ENCODE results near the gene ARPC1A. TPM values are rescaled to one million over a fixed set of nuclear protein-coding genes. Genes with fewer than 3 reads are reported as not detected.

ARPC1A gene
- total RNA-seq, 3 donors from 2014 or later (not counting 1 experiment from before 2014, with no cell fraction given), result 38.1 to 48.1 (median 47.9) TPM

- ATAC-seq, result no peak
- no peak for TF ChIP-seq CTCF (IDR thresholded peaks at IDR 0.05)
- DNase-seq, result no peak
- Histone ChIP-seq H3K36me3 (ENCODE audit: control insufficient read depth, insufficient read depth, low read length) (peaks cover 18% of the 10 kb centered on the region), H3K27me3 (ENCODE audit: control insufficient read depth, insufficient read depth, low read length) (no peaks in the 10 kb centered on the region), H3K4me3 (ENCODE audit: low read length) (no peak overlapping the region), H3K27ac (ENCODE audit: low read length) (no peak overlapping the region), H3K4me1 (ENCODE audit: control insufficient read depth, insufficient read depth, low read length) (peaks cover 4% of the 10 kb centered on the region), H3K9me3 (ENCODE audit: control insufficient read depth, insufficient read depth, low read length) (no peaks in the 10 kb centered on the region)
- no peaks in the 10 kb centered on the region for H3K27me3 Mint-ChIP-seq (ENCODE audit: low read depth in 2 of 2)
- intact Hi-C loops (cut with micrococcal nuclease), result loop anchor here (5.0 to 10.0 kb wide), 2 partner anchors 37 to 135 kb away; partner anchors contain the start of genes BUD31, PDAP1, ZKSCAN5 and ZNF394
- H3K36me3 Mint-ChIP-seq, result no peaks in the 10 kb centered on the region
- no peak overlapping the region for H3K4me3 Mint-ChIP-seq
- WGBS (ENCODE audit: insufficient coverage), result 58% methylated on average over 8 of the region's 9 CpGs
- H3K4me1 Mint-ChIP-seq, result peaks cover 9 to 10% of the 10 kb centered on the region in 2 donors
- H3K9me3 Mint-ChIP-seq, result no peaks in the 10 kb centered on the region
- no peak overlapping the region for H3K27ac Mint-ChIP-seq
Observed at GRCh38 chr7:99369767-99370391, 44.2 kb downstream of the ARPC1A start.

- Histone ChIP-seq H3K4me3 (ENCODE audit: low read length) (no peak overlapping the region), H3K36me3 (ENCODE audit: control insufficient read depth, insufficient read depth, low read length) (peaks cover 7% of the 10 kb centered on the region), H3K9me3 (ENCODE audit: control insufficient read depth, insufficient read depth, low read length) (no peaks in the 10 kb centered on the region), H3K27ac (ENCODE audit: low read length) (no peak overlapping the region), H3K4me1 (ENCODE audit: control insufficient read depth, insufficient read depth, low read length) (peaks cover 16% of the 10 kb centered on the region), H3K27me3 (ENCODE audit: control insufficient read depth, insufficient read depth, low read length) (no peaks in the 10 kb centered on the region)
- ATAC-seq (no peak), DNase-seq (no peak)
- H3K4me1 Mint-ChIP-seq, result peaks cover 5 to 10% of the 10 kb centered on the region in 2 donors
- peak overlapping the region; percentile 31 for H3K4me3 Mint-ChIP-seq
- 92% methylated on average over 10 of the region's 11 CpGs for WGBS (ENCODE audit: insufficient coverage)
- no peaks in the 10 kb centered on the region for H3K9me3 Mint-ChIP-seq
- H3K36me3 Mint-ChIP-seq, result no peaks in the 10 kb centered on the region
- intact Hi-C loops (cut with micrococcal nuclease), result loop anchor here (5.0 to 10.0 kb wide), 2 partner anchors 36 to 133 kb away; partner anchors contain the start of genes BUD31, PDAP1, ZKSCAN5 and ZNF394
- H3K27me3 Mint-ChIP-seq (ENCODE audit: low read depth in 2 of 2), result no peaks in the 10 kb centered on the region
- no peak for TF ChIP-seq CTCF (IDR thresholded peaks at IDR 0.05)
- no peak overlapping the region for H3K27ac Mint-ChIP-seq
Observed at GRCh38 chr7:99371376-99371920, 45.8 kb downstream of the ARPC1A start.

- TF ChIP-seq CTCF (IDR thresholded peaks at IDR 0.05), result no peak
- no peak overlapping the region for H3K4me3 ChIP-seq (ENCODE audit: low read length)
- no peaks in the 10 kb centered on the region for H3K36me3 ChIP-seq (ENCODE audit: control insufficient read depth, insufficient read depth, low read length)
- Mint-ChIP-seq H3K36me3 (no peaks in the 10 kb centered on the region), H3K27ac (peak overlapping the region; percentile 75 to 97), H3K4me3 (peak overlapping the region; percentile 85), H3K27me3 (ENCODE audit: low read depth in 2 of 2) (no peaks in the 10 kb centered on the region), H3K9me3 (no peaks in the 10 kb centered on the region), H3K4me1 (peaks cover 7 to 13% of the 10 kb centered on the region in 2 donors)
- no peak for ATAC-seq
- no peak overlapping the region for H3K27ac ChIP-seq (ENCODE audit: low read length)
- WGBS (ENCODE audit: insufficient coverage), result 95% methylated on average over 21 of the region's 21 CpGs
- peak in 1 of 2 donors; percentile 57 for DNase-seq
- no peaks in the 10 kb centered on the region for H3K9me3 ChIP-seq (ENCODE audit: control insufficient read depth, insufficient read depth, low read length)
- H3K27me3 ChIP-seq (ENCODE audit: control insufficient read depth, insufficient read depth, low read length), result no peaks in the 10 kb centered on the region
- intact Hi-C loops (cut with micrococcal nuclease), result loop anchor here (5.0 to 10.0 kb wide), 2 partner anchors 35 to 132 kb away; partner anchors contain the start of genes BUD31, PDAP1, ZKSCAN5 and ZNF394
- H3K4me1 ChIP-seq (ENCODE audit: control insufficient read depth, insufficient read depth, low read length), result peaks cover 23% of the 10 kb centered on the region
Observed at GRCh38 chr7:99372275-99373090, 46.8 kb downstream of the ARPC1A start.
